HG02623 (cell line): Measurements from ENCODE around the gene LRRC8C.

Experiments used
- ATAC-seq: cut with Tn5 transposase; IDR thresholded peaks from one replicate; pipeline ENCODE4 v1.9.1; 2021; ENCODE audit warnings: moderate library complexity; ENCODE audit not compliant: unreplicated experiment

Gene LRRC8C

DNA sequence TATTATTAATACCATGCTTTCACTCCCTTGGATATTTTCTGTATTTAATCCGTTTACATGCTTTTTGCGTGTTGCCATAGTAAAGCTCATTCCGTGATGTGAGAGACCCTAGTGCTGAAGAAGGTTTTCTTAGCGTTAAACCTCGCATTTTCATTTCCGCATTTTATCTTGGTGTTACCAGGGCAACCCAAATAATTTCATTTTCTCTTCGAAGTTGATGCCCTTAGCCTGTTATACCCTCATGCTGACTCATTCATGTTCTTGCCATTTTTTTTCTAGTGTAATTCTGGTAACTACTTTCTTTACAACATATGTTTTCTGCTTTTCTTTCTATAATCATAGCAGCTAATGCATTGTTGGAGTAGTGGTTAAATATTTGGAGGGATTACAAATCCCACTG is 37.2 kb downstream of the LRRC8C start:
- ATAC-seq, result peak; percentile 98

DNA sequence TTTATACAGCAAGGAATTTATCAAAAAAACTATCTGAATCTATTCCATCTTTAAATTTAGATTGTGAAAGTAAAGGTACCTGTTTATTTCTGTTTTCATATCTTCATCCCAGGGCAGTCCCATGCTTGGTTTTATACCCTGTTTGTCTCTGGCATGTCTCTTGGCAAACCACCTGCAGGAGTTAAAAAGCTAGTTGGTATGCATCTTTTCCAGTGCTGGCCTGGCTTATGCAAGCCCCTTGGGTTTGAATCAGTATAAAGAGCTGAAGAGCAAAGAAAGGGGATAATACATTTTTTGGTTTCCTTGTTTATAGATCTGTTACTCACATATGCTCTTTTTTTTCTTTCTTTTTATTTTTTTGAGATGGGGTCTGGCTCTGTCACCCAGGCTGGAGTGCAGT is 37.8 kb downstream of the LRRC8C start:
- no peak for ATAC-seq

DNA sequence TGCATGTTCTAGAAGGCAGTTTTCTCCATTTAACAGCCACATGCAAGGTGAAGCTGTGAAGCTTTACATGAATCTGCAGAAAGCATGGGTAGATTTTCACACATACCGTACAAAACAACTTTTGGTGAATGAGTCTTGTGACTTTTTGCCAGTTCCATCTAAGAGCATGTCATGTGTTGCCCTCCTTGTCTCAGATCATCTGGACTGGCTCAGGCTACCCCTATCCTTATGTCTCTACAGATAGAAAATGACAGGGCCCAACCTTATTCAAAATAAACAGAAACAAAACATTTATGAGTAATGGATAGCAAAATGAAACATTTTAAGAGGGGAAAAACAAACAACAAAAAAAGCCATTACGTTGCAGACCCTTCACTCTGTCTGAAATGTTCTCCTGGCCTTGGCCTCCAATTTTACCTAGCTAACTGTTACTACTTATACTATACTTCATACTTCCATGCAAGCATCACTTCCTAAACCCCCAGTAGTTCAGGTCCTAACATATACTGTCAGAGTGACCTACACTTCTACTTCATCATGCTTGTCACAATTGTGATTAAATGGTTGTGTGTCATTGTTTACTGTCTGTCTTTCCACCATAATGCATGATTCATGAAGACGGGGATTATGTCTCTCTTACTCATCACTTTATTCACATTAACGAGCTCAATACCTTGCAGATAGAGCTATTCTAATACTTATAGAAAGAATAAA is 39.0 kb downstream of the LRRC8C start:
- no peak for ATAC-seq

DNA sequence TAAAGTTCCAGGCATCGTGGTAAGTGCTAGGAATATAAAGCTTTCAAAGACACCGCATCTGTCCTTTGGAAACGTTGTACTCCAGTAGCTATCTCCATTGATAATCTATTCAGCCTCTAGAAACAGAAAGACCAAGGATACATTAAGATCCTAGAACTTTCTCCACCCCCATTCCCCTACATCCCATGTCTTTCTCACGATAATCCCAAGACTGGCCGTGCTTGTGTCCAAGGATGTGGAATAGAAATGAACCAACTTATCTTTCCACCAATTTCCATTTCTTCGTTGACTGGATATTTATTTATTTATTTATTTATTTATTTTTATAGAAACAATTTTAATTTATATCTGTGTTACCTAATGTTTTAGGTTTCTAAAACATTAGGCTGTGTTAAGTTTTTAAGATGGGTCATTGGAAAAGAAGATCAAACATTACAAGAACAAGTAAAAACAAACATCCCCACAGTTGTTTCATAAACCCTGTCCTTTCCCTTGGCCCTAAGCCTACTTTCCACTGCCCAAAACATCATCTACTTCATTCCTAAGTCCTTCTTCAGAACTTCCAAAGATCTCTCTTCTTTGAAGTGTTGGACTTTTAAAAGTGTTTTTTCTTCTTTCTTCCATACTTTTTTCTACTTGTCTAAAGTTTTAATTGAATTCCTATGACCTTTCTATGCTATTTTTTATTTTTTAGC is 39.7 kb downstream of the LRRC8C start:
- no peak for ATAC-seq

DNA sequence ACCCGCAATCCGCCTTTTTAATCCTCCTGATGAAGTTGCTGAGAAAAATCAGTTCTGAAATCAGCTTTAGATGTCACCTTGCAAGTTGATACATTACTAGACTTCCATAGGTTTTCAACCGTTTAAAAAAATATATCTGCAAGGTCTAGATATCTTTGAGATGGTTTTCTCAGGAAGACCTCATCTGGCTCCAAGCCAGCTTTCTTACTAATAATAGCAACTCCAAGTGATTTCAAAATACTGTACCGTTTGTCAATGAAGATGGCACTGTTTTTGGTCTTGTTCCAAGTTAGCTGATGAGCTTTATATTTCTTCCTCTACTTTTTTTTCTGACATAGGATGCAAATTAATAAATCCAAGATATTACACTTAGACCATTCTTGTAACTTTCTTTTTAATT is 40.3 kb downstream of the LRRC8C start:
- no peak for ATAC-seq

DNA sequence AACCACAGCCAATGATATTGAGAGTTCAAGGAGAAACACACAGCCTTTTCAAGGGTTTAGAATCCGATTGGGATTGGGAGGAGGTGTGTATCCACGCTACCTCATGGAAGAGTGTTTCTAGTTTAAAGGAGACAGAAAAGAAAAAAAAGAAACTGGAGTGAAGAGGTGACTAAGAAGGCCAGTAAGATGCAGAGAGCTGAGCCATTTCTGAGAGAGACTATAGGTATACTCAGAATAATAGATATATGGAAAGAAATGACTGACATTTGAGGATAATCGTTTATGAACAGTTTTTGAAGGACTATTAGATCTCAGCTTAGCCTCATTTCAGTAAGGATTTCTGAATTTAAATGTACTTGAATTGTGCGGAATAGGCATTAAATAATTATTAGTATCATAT is 42.8 kb downstream of the LRRC8C start:
- no peak for ATAC-seq

DNA sequence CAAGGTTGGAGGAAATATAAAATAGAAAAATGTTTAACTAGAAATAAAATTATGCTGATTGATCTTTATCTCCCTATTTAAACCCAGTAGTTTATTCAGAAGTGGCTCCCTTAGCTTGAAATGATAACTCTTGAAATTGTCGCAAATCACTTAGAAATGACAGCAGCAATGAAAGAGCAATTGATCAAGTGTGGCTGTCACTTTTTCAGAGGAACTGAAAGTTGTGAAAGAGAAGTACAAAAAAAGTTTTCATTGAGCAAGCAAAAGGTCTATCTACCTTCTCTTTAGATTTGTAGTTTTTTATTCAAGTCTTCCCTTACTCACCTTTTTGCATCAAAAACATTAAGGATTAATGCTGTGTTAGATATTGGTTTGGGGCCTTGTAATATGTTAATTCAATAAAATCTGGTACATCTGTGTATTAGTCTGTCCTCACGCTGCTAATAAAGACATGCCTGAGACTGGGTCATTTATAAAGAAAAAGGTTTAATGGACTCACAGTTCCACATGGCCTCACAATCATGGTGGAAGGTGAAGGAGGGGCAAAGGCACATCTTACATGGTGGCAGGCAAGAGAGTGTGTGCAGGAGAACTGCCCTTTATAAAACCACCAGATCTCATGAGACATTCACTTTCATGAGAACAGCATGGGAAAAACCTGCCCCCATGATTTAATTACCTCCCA is 48.3 kb downstream of the LRRC8C start:
- no peak for ATAC-seq

DNA sequence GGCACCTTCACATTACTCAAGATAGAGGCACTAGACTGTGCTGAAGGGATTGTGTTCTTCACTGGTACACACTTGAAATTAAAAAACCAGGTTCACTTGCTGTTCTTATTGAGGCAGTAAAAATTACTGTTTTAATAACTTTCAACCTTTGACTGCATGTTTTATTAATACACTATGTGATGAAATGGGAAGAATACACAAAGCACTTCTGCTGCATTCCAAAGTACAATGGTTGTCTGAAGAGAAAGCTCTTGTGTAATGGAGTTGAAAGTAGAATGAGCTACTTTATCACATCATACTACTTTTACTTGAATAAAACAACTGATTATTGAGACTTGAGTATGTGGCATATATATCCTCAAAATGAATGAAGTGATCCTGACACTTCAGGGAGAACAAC is 49.7 kb downstream of the LRRC8C start:
- ATAC-seq, result no peak

DNA sequence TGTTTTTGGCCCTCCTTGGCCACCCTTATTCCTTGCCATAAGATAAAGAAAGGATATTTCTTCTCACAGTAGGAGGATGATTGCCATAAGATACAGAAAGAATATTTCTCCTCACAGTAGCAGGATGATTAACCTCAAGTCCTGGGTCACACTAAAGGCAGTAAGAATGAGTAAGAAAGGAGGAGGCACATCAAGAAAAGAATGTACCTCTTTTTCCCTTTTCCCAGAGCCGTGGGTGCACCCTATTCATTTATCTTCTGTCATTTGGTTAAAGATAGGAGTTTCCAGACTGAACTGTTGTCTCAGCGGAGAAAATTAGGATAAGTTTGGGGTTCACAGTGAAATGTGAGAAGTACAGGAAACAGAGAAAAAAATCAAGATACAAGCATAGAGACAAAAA is 52.5 kb downstream of the LRRC8C start:
- no peak for ATAC-seq

DNA sequence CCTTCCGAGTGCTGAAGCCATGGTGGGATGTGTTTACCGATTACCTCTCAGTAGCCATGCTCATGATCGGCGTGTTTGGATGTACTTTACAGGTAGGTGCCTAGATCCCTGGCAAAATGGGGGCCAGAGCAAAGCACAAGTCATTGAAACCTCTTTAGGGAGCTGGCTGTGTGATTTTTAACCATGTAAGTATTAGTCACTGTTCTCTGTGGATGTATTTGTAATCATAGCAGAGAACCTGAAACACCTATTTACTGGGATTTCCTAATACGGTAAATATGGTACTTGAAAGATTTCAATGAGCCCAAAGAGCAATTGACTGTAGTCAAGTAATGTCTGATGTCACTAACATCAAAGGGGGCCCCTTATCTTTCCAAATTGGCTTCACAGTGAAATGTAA is 53.6 kb downstream of the LRRC8C start:
- ATAC-seq, result no peak

DNA sequence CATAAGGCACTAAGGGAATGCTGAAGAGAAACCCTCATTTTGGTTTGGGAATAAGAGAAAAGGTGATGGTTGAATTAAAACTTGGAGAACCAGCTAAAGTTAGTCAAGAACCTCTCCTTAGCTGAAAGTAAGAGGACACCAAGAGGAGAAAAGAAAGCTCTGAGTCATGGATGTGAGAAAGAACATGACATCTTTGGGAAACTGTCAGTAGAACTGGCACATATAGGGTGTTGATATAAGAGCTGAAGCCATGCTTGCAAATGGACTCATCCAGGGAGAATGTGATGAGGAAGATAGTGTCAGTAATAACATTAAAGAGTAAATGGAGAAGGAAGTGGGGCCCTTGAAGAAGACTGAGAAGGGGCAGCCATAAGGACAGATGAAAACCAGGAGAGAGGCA is 54.3 kb downstream of the LRRC8C start:
- no peak for ATAC-seq

DNA sequence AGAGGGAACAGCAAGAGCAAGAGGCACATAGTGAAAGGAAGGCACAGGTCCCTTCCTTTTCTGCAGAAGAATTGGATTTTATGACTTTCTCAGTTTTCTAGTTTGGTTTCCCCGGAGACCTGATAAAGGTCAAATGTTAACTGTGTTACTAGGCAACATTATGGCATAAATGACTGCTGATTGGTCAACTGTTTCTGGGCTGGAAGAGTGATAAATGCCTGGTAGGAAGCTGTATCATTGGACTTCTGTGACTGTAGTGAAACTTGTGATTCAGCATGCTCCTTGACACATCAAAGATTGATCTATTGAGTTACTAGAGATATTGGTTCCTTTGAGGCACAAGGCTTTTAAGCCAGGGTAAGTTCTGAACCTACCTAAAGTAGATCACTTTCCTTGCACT is 55.7 kb downstream of the LRRC8C start:
- ATAC-seq, result no peak

DNA sequence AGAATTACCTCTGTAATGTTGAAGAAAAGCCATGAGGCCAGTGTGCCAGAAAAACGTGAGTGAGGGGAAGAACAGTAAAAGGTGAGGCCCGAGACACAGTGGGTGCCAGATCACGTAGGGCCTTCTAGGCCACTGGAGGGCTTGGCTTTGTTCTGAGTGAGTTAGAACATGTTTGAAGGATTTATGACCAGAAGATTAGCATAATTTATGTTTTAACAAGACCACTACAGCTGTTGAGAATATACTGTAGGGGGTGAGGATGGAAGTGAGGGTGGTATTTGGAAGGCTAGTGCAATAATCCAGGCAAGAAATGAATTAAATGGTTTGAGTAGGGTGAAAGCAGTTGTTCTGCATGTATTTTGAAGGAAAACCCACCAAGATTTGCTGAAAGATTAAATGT is 56.3 kb downstream of the LRRC8C start:
- no peak for ATAC-seq

DNA sequence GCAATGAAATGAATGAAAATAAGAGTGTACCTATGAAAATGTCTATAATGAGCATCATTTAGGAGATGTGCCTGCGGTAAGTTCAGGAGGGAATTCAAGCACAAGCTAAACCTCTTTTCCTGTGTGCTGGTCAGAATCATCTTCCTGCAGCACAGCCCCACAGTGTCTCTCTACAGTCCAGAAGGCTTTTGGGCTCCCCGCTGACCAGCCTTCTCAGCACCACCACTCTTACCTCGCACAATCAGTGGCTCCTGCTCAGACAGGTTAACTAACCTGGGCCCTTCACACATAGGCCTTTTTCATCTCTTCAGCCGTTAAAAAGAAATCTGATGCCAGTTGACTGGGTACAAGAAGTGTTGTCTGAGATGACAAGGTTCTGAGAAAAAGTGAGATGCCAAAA is 57.7 kb downstream of the LRRC8C start:
- ATAC-seq, result no peak

DNA sequence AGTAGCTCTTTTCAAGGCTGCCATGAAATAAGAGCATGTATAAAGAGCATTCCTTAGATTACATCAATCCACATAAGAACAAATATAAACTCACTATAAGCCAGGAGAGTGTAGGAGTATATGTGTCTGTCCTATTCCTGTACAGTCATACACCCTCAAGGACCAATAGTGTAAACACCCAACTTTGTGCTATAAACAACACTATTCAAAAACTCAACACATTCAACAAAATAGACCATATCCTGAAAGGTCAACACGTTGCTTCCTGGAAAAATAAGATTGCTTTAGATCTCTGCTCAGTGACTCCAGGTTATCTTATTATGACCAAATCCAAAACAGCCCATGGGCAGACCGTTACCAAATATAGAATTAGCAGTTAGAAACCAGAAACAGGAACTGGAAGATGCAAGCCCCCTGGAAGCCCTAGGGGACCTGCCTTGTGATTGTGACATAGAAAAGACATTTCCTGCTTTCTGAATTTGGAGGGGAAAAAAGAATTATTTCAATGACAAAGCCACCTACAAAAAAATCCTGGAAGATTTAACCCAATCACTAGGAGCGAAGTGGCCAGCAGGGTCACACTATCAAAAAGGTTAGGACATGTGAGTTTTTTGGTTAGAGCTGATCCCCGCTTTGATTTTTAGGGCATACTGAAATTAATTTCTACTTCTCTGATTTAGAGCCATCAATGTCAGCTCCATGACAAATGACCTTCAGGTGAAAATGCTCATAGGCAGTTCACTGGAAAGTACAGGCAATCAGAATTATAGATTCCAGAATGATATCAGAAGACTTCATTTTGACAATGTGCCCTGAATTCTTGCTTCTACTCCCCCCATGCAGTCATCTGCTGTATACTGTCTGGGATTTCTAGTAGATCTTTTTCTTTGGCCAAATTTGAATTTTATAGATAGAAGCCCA is 59.9 kb downstream of the LRRC8C start:
- ATAC-seq, result no peak

DNA sequence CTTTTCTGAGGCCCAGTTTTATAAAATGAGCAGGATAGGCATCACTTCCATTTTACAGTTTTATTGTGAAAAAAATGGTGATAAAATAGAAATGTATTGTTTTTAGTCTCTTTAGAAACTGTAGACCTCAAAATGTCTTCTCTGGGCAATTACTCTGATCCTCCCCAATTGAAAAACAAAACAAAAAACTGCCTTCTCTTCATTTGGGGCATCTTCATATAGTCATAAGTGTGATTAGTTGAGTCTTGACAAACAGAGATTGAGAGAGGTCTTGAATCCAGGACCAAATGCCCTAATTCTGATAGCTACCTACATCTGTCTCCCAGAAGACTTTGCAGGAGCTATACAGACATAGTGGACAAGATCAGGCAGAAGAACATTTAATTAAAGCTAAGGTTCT is 62.9 kb downstream of the LRRC8C start:
- ATAC-seq, result no peak

DNA sequence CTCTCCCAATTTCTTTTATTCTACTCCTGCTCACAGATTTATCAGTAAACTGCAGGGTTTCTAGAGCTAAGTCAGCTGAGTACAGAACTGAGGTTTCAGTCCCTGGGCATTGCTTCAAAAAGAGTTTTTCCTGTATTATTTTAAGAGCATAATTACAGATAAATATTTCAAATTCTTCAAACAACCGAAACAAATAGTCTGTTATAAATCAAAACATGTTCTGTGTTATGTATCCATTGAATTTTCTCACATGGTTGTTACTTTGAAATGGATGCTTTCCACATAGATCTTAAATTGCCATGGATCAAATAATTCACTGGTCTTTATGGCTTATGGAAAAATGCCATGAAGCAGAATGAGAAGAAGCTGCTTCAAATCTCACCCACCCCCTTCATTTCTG is 64.5 kb downstream of the LRRC8C start:
- no peak for ATAC-seq

DNA sequence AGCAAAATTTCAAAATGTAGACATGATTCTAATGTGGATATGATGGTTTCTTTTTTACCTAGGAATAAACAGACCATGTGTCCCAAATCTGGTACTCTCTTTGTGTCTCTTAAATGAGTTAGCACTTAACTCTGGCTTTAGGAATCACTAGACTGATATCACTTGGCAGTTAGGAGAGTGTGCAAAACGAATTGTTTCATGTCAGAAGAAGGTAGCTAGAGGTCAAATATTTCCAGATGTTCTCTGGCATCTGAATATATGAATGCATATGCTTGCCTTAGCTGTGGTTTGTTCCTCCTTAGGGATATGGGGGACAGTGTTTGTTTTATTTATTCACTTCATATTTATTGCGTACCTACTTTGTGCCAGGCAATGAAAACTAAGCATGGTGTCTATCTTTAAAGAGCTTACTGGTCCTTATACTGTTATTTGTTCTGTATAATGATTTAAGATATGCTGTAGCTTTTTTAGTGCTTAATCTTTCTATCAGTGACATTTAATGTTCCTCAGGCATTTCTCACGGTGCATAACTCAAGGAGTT is 65.2 kb downstream of the LRRC8C start:
- no peak for ATAC-seq

DNA sequence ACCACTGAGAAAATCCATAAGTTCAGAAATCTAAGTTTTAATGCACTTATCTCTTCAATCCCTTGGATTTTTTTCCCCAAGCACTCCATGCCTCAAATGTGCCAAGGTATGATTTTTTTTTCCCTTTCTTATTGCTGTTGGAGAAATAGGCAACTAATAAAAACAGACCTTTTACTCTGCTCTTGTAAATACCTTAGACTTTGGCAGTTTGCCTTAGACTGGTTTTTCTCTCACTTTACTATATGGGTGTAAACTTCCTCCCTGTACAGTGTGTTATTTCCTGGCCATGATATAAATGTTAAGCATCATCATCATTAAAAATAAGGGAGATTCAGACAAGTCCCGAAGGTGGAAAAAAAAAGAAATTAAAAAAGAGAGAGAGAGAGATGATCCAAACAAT is 65.7 kb downstream of the LRRC8C start:
- no peak for ATAC-seq

DNA sequence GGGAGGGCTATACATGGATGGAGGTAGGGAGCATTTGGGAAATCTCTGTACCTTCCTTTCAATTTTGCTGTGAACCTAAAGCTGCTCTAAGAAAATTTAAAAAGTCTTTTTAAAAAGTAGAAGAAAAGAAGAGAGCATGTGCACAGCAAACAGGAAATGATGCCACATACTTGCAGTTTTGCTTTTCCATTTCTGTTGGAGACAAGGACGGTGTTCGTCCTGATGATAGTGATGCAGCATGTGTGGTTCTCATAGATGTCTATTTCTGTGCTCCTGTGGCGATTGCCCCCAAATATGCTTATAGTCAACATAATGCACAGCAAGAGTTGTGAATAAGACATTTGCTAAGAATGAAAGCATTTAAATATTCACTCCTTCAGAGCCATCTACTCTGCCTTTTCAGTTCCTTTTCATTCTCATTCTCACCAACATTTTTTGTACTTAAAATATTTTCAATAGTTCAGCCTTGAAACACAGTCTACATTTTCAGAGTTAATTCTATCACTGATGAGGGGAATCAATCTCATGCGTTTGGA is 66.6 kb downstream of the LRRC8C start:
- no peak for ATAC-seq
